ENCODE results near the gene ZNF84. TPM values are rescaled to one million over a fixed set of nuclear protein-coding genes. Genes with fewer than 3 reads are reported as not detected.

ZNF84 gene
- total RNA-seq, 1 experiment from 2014 or later = 40.4 TPM

DNA sequence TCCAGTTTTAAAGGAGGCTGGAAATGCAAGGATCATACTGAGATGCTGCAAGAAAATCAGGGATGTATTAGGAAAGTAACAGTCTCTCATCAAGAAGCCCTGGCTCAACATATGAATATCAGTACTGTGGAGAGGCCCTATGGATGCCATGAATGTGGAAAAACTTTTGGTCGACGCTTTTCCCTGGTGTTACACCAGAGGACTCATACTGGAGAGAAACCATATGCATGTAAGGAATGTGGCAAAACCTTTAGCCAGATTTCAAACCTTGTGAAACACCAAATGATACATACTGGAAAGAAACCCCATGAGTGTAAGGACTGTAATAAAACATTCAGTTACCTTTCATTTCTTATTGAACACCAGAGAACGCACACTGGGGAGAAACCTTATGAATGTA lies 68.3 kb downstream of the ZNF84 start:
- Histone ChIP-seq H3K27me3 (replicated peaks; ENCODE audit: insufficient read depth, low read depth, low read length, poor library complexity) (no peaks in the 10 kb centered on the region), H3K4me3 (ENCODE audit: low read depth, low read length, poor library complexity, severe bottlenecking) (no peak overlapping the region), H3K27ac (ENCODE audit: low read depth, low read length, poor library complexity, severe bottlenecking) (no peak overlapping the region), H3K4me1 (ENCODE audit: insufficient read depth, low read length, poor library complexity, severe bottlenecking) (no peaks in the 10 kb centered on the region), H3K9me3 (ENCODE audit: low read depth, low read length, poor library complexity, severe bottlenecking) (peaks cover 96% of the 10 kb centered on the region), H3K36me3 (ENCODE audit: insufficient read depth, low read length, poor library complexity, severe bottlenecking) (peaks cover 57% of the 10 kb centered on the region)
- DNase-seq (ENCODE audit: low spot score) = no peak
- no TSS peak for BruUV-seq (replicated peaks)
- ChIA-PET POLR2A (ENCODE audit: low non-redundant PET) (no interaction called here), CTCF (no interaction called here)
- intact Hi-C loops (cut with micrococcal nuclease; ENCODE audit: unreplicated experiment) = no loop called here
- no peak for TF ChIP-seq EZH2 (IDR thresholded peaks at IDR 0.05; ENCODE audit: borderline replicate concordance, low read depth, low read length, poor library complexity, severe bottlenecking)

- TF ChIP-seq, protein P1, sequence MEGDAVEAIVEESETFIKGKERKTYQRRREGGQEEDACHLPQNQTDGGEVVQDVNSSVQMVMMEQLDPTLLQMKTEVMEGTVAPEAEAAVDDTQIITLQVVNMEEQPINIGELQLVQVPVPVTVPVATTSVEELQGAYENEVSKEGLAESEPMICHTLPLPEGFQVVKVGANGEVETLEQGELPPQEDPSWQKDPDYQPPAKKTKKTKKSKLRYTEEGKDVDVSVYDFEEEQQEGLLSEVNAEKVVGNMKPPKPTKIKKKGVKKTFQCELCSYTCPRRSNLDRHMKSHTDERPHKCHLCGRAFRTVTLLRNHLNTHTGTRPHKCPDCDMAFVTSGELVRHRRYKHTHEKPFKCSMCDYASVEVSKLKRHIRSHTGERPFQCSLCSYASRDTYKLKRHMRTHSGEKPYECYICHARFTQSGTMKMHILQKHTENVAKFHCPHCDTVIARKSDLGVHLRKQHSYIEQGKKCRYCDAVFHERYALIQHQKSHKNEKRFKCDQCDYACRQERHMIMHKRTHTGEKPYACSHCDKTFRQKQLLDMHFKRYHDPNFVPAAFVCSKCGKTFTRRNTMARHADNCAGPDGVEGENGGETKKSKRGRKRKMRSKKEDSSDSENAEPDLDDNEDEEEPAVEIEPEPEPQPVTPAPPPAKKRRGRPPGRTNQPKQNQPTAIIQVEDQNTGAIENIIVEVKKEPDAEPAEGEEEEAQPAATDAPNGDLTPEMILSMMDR (conservative IDR thresholded peaks at IDR 0.05; ENCODE audit: low read depth, low read length) = no peak
- no peak for TF ChIP-seq EZH2 (IDR thresholded peaks at IDR 0.05; ENCODE audit: borderline replicate concordance, low read depth, low read length, poor library complexity, severe bottlenecking)
- no peak for DNase-seq (ENCODE audit: low spot score)
- Histone ChIP-seq H3K4me3 (ENCODE audit: low read depth, low read length, poor library complexity, severe bottlenecking) (no peak overlapping the region), H3K27ac (ENCODE audit: low read depth, low read length, poor library complexity, severe bottlenecking) (no peak overlapping the region), H3K4me1 (ENCODE audit: insufficient read depth, low read length, poor library complexity, severe bottlenecking) (no peaks in the 10 kb centered on the region), H3K36me3 (ENCODE audit: insufficient read depth, low read length, poor library complexity, severe bottlenecking) (peaks cover 51% of the 10 kb centered on the region), H3K9me3 (ENCODE audit: low read depth, low read length, poor library complexity, severe bottlenecking) (peaks cover 96% of the 10 kb centered on the region), H3K27me3 (replicated peaks; ENCODE audit: insufficient read depth, low read depth, low read length, poor library complexity) (no peaks in the 10 kb centered on the region)
- no TSS peak for BruUV-seq (replicated peaks)
- intact Hi-C loops (cut with micrococcal nuclease; ENCODE audit: unreplicated experiment) = no loop called here
- CTCF ChIA-PET = no interaction called here
- POLR2A ChIA-PET (ENCODE audit: low non-redundant PET) = no interaction called here
Observed at GRCh38 chr12:133106253-133106652, 68.9 kb downstream of the ZNF84 start.

- TF ChIP-seq, protein P1 (conservative IDR thresholded peaks at IDR 0.05; ENCODE audit: low read depth, low read length) = no peak
- TF ChIP-seq EZH2 (IDR thresholded peaks at IDR 0.05; ENCODE audit: borderline replicate concordance, low read depth, low read length, poor library complexity, severe bottlenecking) = no peak
- intact Hi-C loops (cut with micrococcal nuclease; ENCODE audit: unreplicated experiment) = no loop called here
- H3K4me1 ChIP-seq (ENCODE audit: insufficient read depth, low read length, poor library complexity, severe bottlenecking) = no peaks in the 10 kb centered on the region
- no peaks in the 10 kb centered on the region for H3K27me3 ChIP-seq (replicated peaks; ENCODE audit: insufficient read depth, low read depth, low read length, poor library complexity)
- ChIA-PET CTCF (no interaction called here), POLR2A (ENCODE audit: low non-redundant PET) (no interaction called here)
- peaks cover 45% of the 10 kb centered on the region for H3K36me3 ChIP-seq (ENCODE audit: insufficient read depth, low read length, poor library complexity, severe bottlenecking)
- DNase-seq (ENCODE audit: low spot score) = no peak
- H3K27ac ChIP-seq (ENCODE audit: low read depth, low read length, poor library complexity, severe bottlenecking) = no peak overlapping the region
- BruUV-seq (replicated peaks) = no TSS peak
- no peak overlapping the region for H3K4me3 ChIP-seq (ENCODE audit: low read depth, low read length, poor library complexity, severe bottlenecking)
- H3K9me3 ChIP-seq (ENCODE audit: low read depth, low read length, poor library complexity, severe bottlenecking) = peaks cover 92% of the 10 kb centered on the region
Observed at GRCh38 chr12:133107121-133107520, 69.8 kb downstream of the ZNF84 start.

DNA sequence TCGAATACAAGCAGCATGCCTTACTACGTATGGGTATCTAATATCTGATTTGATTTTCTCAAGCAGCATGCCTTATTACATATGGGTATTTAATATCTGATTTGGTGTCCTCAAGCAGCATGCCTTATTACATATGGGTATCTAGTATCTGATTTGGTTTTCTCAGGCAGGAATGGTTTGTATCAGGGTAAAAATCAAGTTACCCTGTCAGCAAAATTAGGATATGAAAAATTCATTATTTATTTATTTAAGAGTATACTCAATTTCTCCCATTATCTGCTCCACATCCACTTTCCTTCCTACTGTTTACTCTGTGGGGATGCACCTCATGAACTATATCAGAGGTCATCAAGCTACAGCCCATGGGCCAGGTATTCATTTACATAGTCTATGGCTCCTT lies 70.8 kb downstream of the ZNF84 start:
- no TSS peak for BruUV-seq (replicated peaks)
- intact Hi-C loops (cut with micrococcal nuclease; ENCODE audit: unreplicated experiment) = no loop called here
- Histone ChIP-seq H3K4me1 (ENCODE audit: insufficient read depth, low read length, poor library complexity, severe bottlenecking) (no peaks in the 10 kb centered on the region), H3K9me3 (ENCODE audit: low read depth, low read length, poor library complexity, severe bottlenecking) (peaks cover 90% of the 10 kb centered on the region), H3K27ac (ENCODE audit: low read depth, low read length, poor library complexity, severe bottlenecking) (no peak overlapping the region), H3K4me3 (ENCODE audit: low read depth, low read length, poor library complexity, severe bottlenecking) (no peak overlapping the region), H3K36me3 (ENCODE audit: insufficient read depth, low read length, poor library complexity, severe bottlenecking) (peaks cover 36% of the 10 kb centered on the region), H3K27me3 (replicated peaks; ENCODE audit: insufficient read depth, low read depth, low read length, poor library complexity) (no peaks in the 10 kb centered on the region)
- CTCF ChIA-PET = no interaction called here
- no peak for TF ChIP-seq EZH2 (IDR thresholded peaks at IDR 0.05; ENCODE audit: borderline replicate concordance, low read depth, low read length, poor library complexity, severe bottlenecking)
- TF ChIP-seq, protein P1 (conservative IDR thresholded peaks at IDR 0.05; ENCODE audit: low read depth, low read length) = no peak
- no peak for DNase-seq (ENCODE audit: low spot score)
- POLR2A ChIA-PET (ENCODE audit: low non-redundant PET) = no interaction called here

Measured in A673 (cell line).